Measurements from ENCODE around the gene TMEM37.

Gene TMEM37, protein sequence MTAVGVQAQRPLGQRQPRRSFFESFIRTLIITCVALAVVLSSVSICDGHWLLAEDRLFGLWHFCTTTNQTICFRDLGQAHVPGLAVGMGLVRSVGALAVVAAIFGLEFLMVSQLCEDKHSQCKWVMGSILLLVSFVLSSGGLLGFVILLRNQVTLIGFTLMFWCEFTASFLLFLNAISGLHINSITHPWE

DNA sequence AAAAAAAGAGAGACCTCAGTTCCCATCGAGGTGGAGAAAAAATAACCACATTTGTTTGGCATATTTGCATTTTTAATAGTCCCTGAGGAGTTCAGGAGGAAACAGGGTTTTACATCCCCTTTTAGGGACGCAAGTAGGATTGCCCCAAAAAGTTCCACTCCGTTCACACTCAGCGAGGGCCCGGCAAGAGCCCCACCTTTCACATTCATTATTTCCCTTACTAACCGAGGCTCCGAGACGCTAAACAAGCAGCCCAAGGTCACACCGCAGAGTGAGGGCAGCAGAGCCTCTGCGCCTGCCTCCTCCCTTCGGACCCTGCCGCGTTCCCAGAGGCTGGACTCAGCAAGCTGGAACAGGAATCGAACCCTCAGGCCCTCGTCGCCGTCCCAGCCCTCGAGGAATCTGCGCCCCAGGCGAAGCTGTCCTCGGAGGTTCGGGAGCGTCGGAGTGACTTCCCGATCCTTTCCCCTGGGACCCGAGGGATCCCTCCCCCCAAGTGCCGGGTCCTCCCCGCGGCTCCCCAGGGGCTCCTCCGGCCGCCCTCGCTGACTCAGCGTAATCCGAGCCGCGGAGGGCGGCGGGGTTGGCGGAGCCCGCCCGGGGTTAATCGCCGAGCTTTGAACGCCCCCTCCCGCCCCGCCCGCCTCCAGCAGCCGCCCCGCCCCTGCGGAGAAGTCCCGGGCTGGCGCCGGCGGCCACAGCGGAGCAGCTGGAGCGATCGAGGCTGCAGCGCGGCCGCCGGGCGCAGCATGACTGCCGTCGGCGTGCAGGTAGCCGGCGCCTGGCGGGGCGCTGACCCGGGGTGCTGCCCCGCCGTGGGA is at the start of gene TMEM37:
Gene TMEM37 (plus strand): TSS at position 700 of the 821 bp plus-strand sequence. CDS start 50 bp downstream, at position 750.
- TF ChIP-seq, protein P1, sequence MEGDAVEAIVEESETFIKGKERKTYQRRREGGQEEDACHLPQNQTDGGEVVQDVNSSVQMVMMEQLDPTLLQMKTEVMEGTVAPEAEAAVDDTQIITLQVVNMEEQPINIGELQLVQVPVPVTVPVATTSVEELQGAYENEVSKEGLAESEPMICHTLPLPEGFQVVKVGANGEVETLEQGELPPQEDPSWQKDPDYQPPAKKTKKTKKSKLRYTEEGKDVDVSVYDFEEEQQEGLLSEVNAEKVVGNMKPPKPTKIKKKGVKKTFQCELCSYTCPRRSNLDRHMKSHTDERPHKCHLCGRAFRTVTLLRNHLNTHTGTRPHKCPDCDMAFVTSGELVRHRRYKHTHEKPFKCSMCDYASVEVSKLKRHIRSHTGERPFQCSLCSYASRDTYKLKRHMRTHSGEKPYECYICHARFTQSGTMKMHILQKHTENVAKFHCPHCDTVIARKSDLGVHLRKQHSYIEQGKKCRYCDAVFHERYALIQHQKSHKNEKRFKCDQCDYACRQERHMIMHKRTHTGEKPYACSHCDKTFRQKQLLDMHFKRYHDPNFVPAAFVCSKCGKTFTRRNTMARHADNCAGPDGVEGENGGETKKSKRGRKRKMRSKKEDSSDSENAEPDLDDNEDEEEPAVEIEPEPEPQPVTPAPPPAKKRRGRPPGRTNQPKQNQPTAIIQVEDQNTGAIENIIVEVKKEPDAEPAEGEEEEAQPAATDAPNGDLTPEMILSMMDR (IDR thresholded peaks at IDR 0.05; ENCODE audit: low read depth, low read length), result no peak
- peak; percentile 8 for DNase-seq (ENCODE audit: extremely low read depth, low read depth)

DNA sequence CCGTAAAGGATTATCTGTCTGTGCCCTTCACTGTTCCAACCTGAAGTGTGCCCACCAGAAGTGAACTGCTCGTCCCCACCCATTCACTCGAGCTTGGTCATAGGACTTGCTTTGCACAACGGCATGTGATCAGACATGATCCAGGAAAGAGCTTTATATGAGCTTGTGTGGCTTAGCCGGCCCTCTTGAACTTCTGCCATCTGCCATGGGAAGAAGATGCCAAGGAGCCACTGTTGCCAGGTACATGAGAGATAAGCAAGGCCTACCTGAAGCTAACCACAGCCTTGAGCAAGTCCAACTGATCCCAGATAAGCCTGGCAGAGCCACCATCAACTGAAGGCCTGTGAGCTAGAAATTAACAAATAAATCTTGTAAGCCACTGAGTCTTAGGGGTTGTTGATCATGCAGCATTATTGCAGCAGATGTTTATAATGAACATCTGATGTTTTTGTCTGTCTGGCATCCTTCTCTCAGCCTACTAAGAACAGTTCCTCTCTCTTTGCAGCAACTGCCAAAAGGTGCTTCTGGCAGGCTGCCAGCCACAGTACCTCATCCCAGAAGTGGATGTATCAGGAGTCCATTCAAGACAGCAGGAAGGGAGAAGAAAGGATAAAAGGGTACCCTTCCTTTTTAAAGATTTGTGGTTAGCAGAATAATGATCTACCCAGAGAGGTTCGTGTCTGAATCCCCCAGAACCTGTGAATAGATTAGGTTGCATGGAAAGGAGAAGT is 48.1 kb upstream of the TMEM37 start:
- TF ChIP-seq, protein P1 (IDR thresholded peaks at IDR 0.05; ENCODE audit: low read depth, low read length), result no peak
- no peak for DNase-seq (ENCODE audit: extremely low read depth, low read depth)

DNA sequence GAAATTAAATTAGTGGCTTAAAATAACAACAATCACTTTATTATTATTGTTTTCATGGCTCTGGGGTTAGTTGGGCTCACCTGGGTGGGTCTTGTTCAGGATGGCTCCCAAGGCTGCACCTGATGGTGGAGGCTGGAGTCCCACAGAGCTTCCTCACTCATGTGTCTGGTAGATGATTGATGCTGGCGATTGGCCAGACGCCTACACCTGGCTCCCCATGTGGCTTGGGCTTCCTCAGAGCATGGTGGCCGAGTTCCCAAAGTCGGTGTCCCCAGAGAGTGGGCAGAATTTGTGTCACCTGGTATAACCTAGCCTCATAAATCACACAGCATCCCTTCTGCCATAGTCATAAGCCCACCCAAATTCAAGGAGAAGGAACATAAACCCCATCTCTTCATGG is 46.7 kb upstream of the TMEM37 start:
- DNase-seq (ENCODE audit: extremely low read depth, low read depth), result no peak
- TF ChIP-seq, protein P1 (IDR thresholded peaks at IDR 0.05; ENCODE audit: low read depth, low read length), result no peak

DNA sequence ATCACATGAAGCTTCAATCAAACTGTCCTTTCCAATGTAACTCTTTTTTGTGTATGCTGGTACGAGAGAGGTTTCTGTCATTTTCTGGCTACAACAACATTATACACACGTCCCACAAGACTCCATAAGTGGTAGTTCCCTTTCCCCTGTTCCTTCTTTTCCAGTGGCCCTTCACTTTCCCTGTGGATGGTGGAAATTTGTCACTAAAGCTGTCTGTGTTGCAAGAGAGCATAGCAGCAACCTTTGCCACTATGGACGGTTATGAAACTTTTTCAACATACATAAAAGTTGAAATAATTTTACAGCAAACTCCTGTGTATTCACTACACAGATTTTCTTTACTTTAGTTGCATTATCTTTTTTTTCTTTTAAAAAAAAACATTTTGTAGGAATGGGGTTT is 46.2 kb upstream of the TMEM37 start:
- TF ChIP-seq, protein P1 (IDR thresholded peaks at IDR 0.05; ENCODE audit: low read depth, low read length), result no peak
- no peak for DNase-seq (ENCODE audit: extremely low read depth, low read depth)

DNA sequence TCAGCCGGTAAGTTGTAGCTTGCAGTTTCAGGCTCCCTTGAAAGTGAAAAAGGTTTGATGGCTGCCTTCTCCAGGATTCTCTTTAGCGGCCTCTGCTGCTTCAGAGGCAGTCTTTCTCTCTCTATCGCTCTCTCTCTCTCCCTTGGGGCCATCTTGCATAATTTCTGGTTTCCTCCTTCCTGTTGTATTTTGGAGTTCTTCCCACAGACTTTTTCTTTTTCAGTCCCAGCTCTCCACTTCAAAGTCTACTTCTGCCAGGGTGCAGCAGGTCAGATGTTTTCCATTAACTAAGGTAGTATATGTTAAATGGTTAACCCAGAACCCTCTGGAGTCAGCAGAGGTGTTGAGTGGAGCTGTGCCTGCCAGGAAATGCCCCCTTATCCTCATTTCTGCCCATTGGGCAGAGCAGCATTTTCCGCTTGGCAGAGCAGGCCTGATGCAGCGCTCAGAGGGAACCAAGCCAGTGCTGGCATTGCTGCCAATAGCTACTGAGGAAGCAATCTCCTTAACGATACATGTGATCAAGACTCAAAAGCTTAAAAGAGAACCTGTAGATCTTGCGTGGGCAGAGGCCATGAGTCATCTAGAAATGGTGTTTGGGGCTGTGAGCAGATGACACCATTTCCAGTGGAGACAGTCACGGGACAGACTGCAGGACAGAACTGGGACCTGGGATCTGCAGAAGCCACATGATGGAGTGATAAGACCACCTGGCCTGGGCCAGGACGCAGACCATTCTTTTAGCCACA is 44.1 kb upstream of the TMEM37 start:
- TF ChIP-seq, protein P1 (IDR thresholded peaks at IDR 0.05; ENCODE audit: low read depth, low read length), result peak; percentile 52
- peak; percentile 44 for DNase-seq (ENCODE audit: extremely low read depth, low read depth)

DNA sequence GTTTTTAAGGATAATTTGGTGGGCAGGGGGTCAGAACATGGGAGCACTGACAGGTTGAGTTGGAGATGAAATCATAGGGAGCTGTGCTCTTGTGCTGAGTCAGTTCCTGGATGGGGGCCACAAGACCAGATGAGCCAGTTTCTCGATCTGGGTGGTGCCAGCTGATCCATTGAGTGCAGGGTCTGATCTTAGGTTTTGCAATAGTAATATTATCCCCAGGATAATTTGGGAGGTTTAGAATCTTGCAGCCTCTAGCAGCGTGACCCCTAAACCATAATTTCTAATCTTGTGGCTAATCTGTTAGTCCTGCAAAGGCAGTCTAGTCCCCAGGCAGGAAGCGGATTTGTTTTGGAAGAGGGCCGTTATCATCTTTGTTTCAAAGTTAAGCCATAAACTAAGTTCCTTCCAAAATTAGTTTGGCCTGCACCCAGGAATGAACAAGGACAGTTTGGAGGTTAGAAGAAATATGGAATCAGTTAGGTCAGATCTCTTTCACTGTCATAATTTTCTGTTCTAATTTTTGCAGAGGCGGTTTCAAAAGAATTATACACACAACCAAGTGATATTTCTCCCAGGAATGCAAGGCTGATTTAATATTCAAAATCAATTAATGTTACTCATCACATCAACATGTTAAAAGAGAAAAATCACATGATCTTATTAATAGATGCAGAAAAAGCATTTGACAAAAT is 41.9 kb upstream of the TMEM37 start:
- peak; percentile 54 for DNase-seq (ENCODE audit: extremely low read depth, low read depth)
- TF ChIP-seq, protein P1 (IDR thresholded peaks at IDR 0.05; ENCODE audit: low read depth, low read length), result no peak

All from AG09319 (cell line).